NOMO-1 treated with DMSO at 0.1 percent for 48 hours (cell line): Measurements from ENCODE around the gene TBXA2R.
A peak's percentile ranks its signal among the peaks of the same experiment; 100 is the strongest.
"Not testable (repeated sequence)": the region's sequence is repeated elsewhere in the genome, so short reads cannot be mapped to it uniquely, and the experiment has no call there.

Source experiments
- DNase-seq: peaks from one replicate; lab custom pipeline; 2025; ENCODE audit not compliant: unreplicated experiment; lab: John Stamatoyannopoulos, UW

TBXA2R gene

GRCh38 chr19:3584036-3584802 lies 22.5 kb downstream of the TBXA2R start:
- not testable (repeated sequence) for DNase-seq

GRCh38 chr19:3581792-3582191 lies 24.9 kb downstream of the TBXA2R start:
- DNase-seq: not testable (repeated sequence)

GRCh38 chr19:3580156-3580934 lies 26.3 kb downstream of the TBXA2R start:
- DNase-seq: no peak

- DNase-seq: no peak
Measured at GRCh38 chr19:3578390-3578789, 28.3 kb downstream of the TBXA2R start.

- DNase-seq: no peak
Measured at GRCh38 chr19:3577723-3578344, 28.8 kb downstream of the TBXA2R start.

DNA sequence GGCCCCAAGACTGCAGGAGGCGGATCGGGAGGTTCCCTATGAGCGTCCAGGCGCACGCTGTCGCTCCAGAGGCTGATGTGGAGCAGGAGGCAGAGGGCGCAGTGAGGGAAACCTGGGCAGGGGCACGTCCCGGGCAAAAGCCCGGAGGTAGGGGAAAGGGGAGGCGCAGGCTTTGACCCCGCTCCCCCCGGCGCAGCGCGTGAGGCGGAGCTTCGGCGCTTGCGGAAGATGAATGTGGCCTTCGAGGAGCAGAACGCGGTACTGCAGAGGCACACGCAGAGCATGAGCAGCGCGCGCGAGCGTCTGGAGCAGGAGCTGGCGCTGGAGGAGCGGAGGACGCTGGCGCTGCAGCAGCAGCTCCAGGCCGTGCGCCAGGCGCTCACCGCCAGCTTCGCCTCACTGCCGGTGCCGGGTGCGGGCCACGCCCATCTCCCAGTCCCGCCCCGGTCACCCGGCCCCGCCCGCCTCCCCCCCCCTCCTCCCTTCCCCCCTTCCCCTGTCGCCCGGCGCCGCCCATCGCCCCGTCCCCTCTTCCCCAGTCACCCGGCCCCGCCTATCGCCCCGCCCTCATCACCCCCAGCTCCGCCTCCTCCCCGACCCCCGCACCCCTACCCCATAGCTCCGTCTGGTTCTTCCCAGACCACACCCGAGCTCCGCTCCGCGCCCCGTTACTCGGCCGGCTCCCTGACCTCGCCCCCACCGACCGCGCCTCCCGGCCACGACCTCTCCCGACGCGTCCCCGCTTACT lies 29.8 kb downstream of the TBXA2R start:
- no peak for DNase-seq

GRCh38 chr19:3575949-3576673 lies 30.6 kb downstream of the TBXA2R start:
- no peak for DNase-seq

- DNase-seq: no peak
Measured at GRCh38 chr19:3575260-3575741, 31.4 kb downstream of the TBXA2R start.

DNA sequence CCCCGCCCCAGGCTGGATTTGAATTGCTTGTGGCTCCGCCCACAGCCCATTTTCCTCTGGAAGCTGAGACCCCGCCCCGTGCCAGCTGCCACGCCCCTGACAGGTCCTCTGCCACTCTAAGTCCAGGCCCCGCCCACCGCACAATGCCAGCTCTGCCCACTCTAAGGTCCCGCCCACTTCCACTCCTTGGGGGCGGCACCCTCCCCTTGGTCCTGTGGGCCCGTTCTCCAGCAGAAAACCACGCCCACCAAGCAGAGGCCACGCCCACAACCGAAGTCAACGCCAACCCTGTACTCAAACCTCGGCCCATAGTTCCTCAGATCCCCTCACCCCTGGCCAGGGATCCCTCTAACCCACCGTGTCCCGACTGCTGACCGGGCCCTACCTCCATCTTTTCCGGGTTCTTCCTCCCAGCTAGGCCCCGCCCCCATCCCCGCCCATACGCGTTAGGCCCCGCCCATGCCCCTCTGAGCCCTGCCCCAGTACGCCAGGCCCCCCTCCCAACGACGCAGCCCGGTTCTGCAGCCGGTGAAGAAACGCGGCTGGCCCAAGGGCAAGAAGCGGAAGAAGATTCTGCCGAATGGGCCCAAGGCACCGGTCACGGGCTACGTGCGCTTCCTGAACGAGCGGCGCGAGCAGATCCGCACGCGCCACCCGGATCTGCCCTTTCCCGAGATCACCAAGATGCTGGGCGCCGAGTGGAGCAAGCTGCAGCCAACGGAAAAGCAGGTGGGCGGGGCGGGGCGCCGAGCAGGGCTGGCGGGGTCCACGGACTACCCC lies 32.6 kb downstream of the TBXA2R start:
- DNase-seq: peak; percentile 87

GRCh38 chr19:3573162-3573857 lies 33.4 kb downstream of the TBXA2R start:
- no peak for DNase-seq

DNA sequence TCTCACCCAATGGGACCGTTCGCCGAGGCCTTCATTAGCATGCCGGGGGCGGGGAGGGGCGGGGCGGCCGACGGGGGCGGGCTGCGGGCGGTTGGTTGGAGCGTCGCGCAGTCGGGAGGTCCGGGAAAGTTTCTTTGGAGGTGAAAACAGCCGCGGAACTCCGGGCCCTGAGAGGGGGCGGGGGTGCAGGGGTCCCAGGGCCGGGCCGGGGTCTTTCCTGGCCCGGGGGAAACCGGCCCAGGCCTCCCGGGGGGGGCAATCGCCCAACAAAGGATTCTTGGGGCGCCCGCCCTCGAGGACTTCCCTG lies 33.9 kb downstream of the TBXA2R start, which contains the start of gene HMG20B:
Gene HMG20B (plus strand): TSS at position 90 of the 307 bp plus-strand sequence. CDS start 366 bp downstream, outside the sequence.
- no peak for DNase-seq

- peak; percentile 99 for DNase-seq
Measured at GRCh38 chr19:3572132-3572854, 34.4 kb downstream of the TBXA2R start.

- DNase-seq: no peak
Measured at GRCh38 chr19:3570606-3571011, 36.1 kb downstream of the TBXA2R start.

DNA sequence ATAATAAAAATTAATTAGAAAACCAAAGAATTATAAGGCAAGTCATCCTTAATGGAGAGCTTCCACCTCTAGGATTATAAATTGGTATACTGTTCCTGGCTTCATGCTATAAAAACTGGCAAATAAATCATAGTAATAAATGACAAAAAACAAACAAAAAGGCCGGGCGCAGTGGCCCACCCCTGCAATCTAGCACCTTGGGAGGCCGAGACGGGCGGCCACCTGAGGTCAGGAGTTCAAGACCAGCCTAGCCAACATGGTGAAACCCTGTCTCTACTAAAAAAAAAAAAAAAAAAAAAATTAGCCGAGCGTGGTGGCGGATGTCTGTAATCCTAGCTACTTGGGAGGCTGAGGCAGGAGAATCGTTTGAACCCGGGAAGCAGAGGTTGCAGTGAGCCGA lies 36.6 kb downstream of the TBXA2R start:
- DNase-seq: not testable (repeated sequence)

DNA sequence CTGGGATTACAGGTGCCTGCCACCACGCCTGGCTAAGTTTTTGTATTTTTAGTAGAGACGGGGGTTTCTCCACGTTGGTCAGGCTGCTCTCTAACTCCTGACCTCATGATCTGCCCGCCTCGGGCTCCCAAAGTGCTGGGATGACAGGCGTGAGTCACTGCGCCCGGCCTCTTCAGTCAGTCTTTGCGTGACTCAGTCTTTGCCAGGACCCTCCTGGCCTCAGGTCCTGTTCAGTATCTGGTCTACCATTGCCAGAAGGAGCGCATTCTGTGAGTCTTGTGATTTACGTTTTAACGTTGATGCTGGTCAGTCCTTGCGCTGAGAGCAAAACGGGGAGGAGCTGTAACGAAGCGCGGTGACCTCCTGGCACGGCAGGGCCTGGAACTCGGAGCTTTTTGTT lies 41.5 kb downstream of the TBXA2R start:
- DNase-seq: no peak

DNA sequence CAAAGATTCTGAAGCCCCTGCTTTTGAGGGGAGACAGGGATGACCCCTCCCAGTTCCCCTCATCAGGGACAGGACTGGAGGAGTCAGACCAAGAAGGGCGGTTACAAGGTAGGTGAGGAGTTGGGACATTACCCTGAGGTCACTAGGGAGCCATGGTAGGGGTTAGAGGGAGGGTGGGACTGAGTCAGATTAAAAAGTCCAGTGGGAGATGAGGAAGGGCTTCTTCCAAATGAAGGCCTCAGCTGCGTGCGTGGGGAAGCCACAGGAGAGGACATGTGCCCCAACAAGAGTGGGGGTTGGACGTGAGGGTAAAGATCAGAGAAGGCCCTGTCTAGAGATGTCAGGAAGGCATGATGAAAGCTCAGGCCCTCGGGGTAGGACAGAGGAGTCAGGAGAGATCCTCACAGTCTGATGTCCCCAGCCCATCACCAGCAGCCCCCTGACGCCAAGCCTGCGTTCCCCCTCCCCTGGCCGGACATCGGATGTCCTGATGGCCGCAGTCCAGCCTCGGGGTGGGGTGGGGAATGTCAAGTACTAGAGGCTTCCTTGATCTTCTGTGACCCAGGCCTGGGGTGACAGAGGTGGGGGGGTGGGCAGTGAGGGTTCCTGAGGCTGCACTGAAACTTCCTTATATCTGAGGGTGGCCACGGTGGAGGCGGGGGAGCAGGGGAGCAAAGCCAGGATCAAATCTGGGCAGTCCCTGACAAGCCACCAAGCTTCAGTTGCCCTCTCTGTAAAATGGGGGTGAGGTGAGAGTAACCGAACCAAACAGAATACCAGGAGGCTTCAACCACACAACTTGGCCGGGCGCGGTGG lies 42.8 kb downstream of the TBXA2R start:
- no peak for DNase-seq

DNA sequence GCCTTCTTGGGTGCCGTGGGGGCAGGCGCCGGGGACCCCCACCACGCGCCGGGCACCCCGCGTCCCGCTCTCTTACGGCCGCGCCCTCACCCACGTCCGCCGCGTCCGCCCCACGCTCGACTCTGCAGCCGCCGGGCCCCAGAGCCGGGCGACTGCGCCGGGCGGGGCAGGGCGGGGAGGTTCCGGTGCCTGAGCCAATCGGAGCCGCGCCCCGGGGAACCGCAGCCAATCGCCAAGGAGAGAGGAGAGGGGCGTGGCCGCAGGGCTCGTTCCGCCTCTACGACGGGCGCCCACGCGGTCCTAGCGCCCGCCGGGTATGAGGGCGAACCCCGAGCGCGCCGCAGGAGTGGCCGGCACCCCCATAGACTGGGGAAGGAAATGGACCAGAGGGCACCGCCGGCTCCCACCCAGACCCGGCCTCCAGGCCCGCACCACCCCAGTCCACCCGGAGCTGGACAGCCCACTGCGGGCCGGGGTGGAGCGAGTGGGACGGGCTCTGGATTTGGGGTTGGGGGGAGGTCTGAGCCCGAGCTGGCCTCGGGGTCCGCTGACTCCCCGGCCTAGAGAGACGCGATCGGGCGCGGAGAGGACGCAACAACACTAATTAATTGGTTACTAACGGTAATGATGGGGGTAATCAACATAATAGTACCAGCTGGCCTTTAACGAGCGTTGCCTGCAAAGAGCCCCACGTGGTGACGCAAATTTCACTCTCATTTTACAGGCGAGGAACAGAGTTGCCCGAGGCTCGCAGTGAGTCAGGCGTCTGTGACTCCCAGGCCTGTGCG lies 49.0 kb downstream of the TBXA2R start, which contains the start of gene MFSD12:
Gene MFSD12 (minus strand): TSS at position 126 of the 788 bp plus-strand sequence. CDS start 183 bp downstream, outside the sequence.
- peak; percentile 97 for DNase-seq
